ENCODE results near the gene SPC24. TPM values are rescaled to one million over a fixed set of nuclear protein-coding genes. Genes with fewer than 3 reads are reported as not detected.
A peak's percentile ranks its signal among the peaks of the same experiment; 100 is the strongest.

Gene SPC24
- total and polyA plus RNA-seq, 3 donors from 2014 or later, result 5.4 to 7.4 (median 7.1) TPM

GRCh38 chr19:11168568-11168967 is 13.0 kb upstream of the SPC24 start:
- Histone ChIP-seq H3K4me3 (no peak overlapping the region), H3K27ac (peak overlapping the region in 1 of 2 donors; percentile 15), H3K4me1 (peaks cover 26% of the 10 kb centered on the region), H3K9me3 (no peaks in the 10 kb centered on the region), H3K27me3 (no peaks in the 10 kb centered on the region), H3K36me3 (ENCODE audit: low read depth, missing control alignments) (no peaks in the 10 kb centered on the region)
- no peak for DNase-seq
- WGBS, 2 donors, result 93 to 95% methylated on average over 7 of the region's 7 CpGs
- TF ChIP-seq POLR2A (IDR thresholded peaks at IDR 0.05), result no peak
- no peak for TF ChIP-seq CTCF (IDR thresholded peaks at IDR 0.05)
- intact Hi-C loops (cut with DNase I; ENCODE audit: low total_unique reads), result no loop called here

- Histone ChIP-seq H3K27me3 (no peaks in the 10 kb centered on the region), H3K36me3 (ENCODE audit: low read depth, missing control alignments) (no peaks in the 10 kb centered on the region), H3K27ac (peak overlapping the region; percentile 75 to 88), H3K9me3 (no peaks in the 10 kb centered on the region), H3K4me1 (peaks cover 26% of the 10 kb centered on the region), H3K4me3 (no peak overlapping the region)
- WGBS, 2 donors, result 52 to 66% methylated on average over 26 of the region's 26 CpGs
- no peak for DNase-seq
- intact Hi-C loops (cut with DNase I; ENCODE audit: low total_unique reads), result no loop called here
- TF ChIP-seq CTCF (IDR thresholded peaks at IDR 0.05) (no peak), POLR2A (IDR thresholded peaks at IDR 0.05) (no peak)
Observed at GRCh38 chr19:11166281-11167142, 10.9 kb upstream of the SPC24 start.

GRCh38 chr19:11165486-11166030 is 10.0 kb upstream of the SPC24 start:
- H3K27me3 ChIP-seq, result no peaks in the 10 kb centered on the region
- peaks cover 26% of the 10 kb centered on the region for H3K4me1 ChIP-seq
- H3K9me3 ChIP-seq, result no peaks in the 10 kb centered on the region
- DNase-seq, result no peak
- H3K27ac ChIP-seq, result peak overlapping the region; percentile 75 to 88
- 62 to 79% methylated on average over 11 to 13 of the region's 13 CpGs for WGBS, 2 donors
- H3K36me3 ChIP-seq (ENCODE audit: low read depth, missing control alignments), result no peaks in the 10 kb centered on the region
- no peak overlapping the region for H3K4me3 ChIP-seq
- intact Hi-C loops (cut with DNase I; ENCODE audit: low total_unique reads), result no loop called here
- no peak for TF ChIP-seq CTCF (IDR thresholded peaks at IDR 0.05)
- no peak for TF ChIP-seq POLR2A (IDR thresholded peaks at IDR 0.05)

- intact Hi-C loops (cut with DNase I; ENCODE audit: low total_unique reads), result no loop called here
- Histone ChIP-seq H3K27ac (peak overlapping the region; percentile 75 to 88), H3K36me3 (ENCODE audit: low read depth, missing control alignments) (no peaks in the 10 kb centered on the region), H3K4me1 (peaks cover 28% of the 10 kb centered on the region), H3K9me3 (no peaks in the 10 kb centered on the region), H3K4me3 (no peak overlapping the region), H3K27me3 (no peaks in the 10 kb centered on the region)
- TF ChIP-seq POLR2A (IDR thresholded peaks at IDR 0.05) (no peak), CTCF (IDR thresholded peaks at IDR 0.05) (no peak)
- DNase-seq, result peak; percentile 79
- WGBS, 2 donors, result 50 to 56% methylated on average over 14 to 17 of the region's 17 CpGs
Observed at GRCh38 chr19:11164879-11165406, 9.4 kb upstream of the SPC24 start.

All from testis (tissue), 3 donors.